Loucy (cell line): ENCODE data around the gene NECTIN2.

Experiments used
- H2AFZ ChIP-seq: fragments of 200-600 bp; sonication (generic); 2 replicates; pipeline ENCODE4 v1.6.0; 2016; ENCODE audit warnings: antibody characterized with exemption, mild to moderate bottlenecking, low read length, moderate library complexity
- H3F3A ChIP-seq: fragments of 200-600 bp; 2 replicates; pipeline ENCODE4 v1.6.0; 2016; ENCODE audit warnings: antibody characterized with exemption, low read depth, mild to moderate bottlenecking
- H3K27me3 ChIP-seq: fragments of 200-600 bp; sonication (generic); 2 replicates; pipeline ENCODE4 v1.6.1; 2014; ENCODE audit warnings: low read length, mild to moderate bottlenecking; ENCODE audit not compliant: insufficient read depth, poor library complexity, severe bottlenecking
- H3K36me3 ChIP-seq: fragments of 200-600 bp; sonication (generic); 2 replicates; pipeline ENCODE4 v1.6.1; 2016; ENCODE audit warnings: low read length; ENCODE audit not compliant: insufficient read depth
- H3K4me1 ChIP-seq: fragments of 200-600 bp; sonication (generic); 2 replicates; pipeline ENCODE4 v1.5.1; 2014; ENCODE audit warnings: low read length, mild to moderate bottlenecking; ENCODE audit not compliant: insufficient read depth, poor library complexity, severe bottlenecking
- H3K4me2 ChIP-seq: fragments of 200-600 bp; sonication (generic); 2 replicates; pipeline ENCODE4 v1.6.0; 2014; ENCODE audit warnings: antibody characterized with exemption, low read length, low read depth, mild to moderate bottlenecking; ENCODE audit not compliant: poor library complexity, severe bottlenecking
- H3K4me3 ChIP-seq: fragments of 200-600 bp; sonication (generic); 2 replicates; pipeline ENCODE4 v1.5.1; 2014; ENCODE audit warnings: low read length, mild to moderate bottlenecking, mixed read lengths; ENCODE audit not compliant: poor library complexity, severe bottlenecking
- H3K79me2 ChIP-seq: fragments of 200-600 bp; sonication (generic); 2 replicates; pipeline ENCODE4 v1.6.1; 2014; ENCODE audit warnings: low read length; ENCODE audit not compliant: insufficient read depth
- H3K9ac ChIP-seq: fragments of 200-600 bp; sonication (generic); 2 replicates; pipeline ENCODE4 v1.6.0; 2014; ENCODE audit warnings: mild to moderate bottlenecking, low read depth, low read length, moderate library complexity; ENCODE audit not compliant: poor library complexity, severe bottlenecking
- H3K9me2 ChIP-seq: fragments of 200-600 bp; sonication (generic); replicated peaks from 2 replicates; pipeline ENCODE4 v1.6.1; 2016; ENCODE audit warnings: low read depth, low read length, mixed read lengths
- H3K9me3 ChIP-seq: fragments of 200-600 bp; sonication (generic); 2 replicates; pipeline ENCODE4 v1.6.1; 2014; ENCODE audit warnings: mild to moderate bottlenecking, antibody characterized with exemption, low read length, low read depth; ENCODE audit not compliant: insufficient read depth
- H4K20me1 ChIP-seq: fragments of 200-600 bp; sonication (generic); 2 replicates; pipeline ENCODE4 v1.6.0; 2014; ENCODE audit warnings: antibody characterized with exemption, low read length, mild to moderate bottlenecking; ENCODE audit not compliant: insufficient read depth, poor library complexity, severe bottlenecking
- CTCF ChIP-seq: fragments of 200-600 bp; sonication (generic); conservative IDR thresholded peaks from 2 replicates; pipeline ENCODE4 v1.5.1; 2014; ENCODE audit warnings: mild to moderate bottlenecking, antibody characterized with exemption, low read length
- EZH2phosphoT487 ChIP-seq: fragments of 200-600 bp; IDR thresholded peaks from 2 replicates; pipeline ENCODE4 v1.6.1; 2018; ENCODE audit warnings: antibody characterized with exemption, mild to moderate bottlenecking, moderate library complexity, borderline replicate concordance

Gene NECTIN2

DNA sequence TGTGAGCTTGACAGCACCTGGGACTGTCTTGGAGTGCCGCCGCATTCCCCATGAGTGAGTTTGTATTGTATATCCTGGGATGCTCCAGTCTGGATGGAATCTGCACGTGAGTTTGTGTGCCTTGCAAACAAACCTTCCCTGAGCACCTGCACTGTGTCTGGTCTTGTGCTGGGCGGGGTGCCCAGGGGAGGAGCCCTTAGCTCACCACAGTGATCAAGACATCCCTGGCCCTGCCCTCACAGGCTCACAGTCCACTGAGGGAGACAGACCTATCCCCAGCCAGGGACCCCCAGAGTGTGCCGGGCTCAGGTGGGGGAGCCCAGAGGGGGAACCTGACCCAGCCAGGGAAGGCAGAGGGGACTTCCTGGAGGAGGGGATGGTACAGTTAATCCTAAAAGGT is 38.9 kb upstream of the NECTIN2 start:
- H3K4me2 ChIP-seq = no peak overlapping the region
- no peak overlapping the region for H3K4me3 ChIP-seq
- no peaks in the 10 kb centered on the region for H3K9me2 ChIP-seq
- H3K36me3 ChIP-seq = no peaks in the 10 kb centered on the region
- H3K9ac ChIP-seq = no peak overlapping the region
- no peaks in the 10 kb centered on the region for H3K9me3 ChIP-seq
- no peaks in the 10 kb centered on the region for H3K27me3 ChIP-seq
- no peak overlapping the region for H2AFZ ChIP-seq
- H3K79me2 ChIP-seq = no peaks in the 10 kb centered on the region
- no peaks in the 10 kb centered on the region for H3F3A ChIP-seq
- H4K20me1 ChIP-seq = no peaks in the 10 kb centered on the region
- no peak for TF ChIP-seq EZH2phosphoT487
- no peak for TF ChIP-seq CTCF
- no peaks in the 10 kb centered on the region for H3K4me1 ChIP-seq

DNA sequence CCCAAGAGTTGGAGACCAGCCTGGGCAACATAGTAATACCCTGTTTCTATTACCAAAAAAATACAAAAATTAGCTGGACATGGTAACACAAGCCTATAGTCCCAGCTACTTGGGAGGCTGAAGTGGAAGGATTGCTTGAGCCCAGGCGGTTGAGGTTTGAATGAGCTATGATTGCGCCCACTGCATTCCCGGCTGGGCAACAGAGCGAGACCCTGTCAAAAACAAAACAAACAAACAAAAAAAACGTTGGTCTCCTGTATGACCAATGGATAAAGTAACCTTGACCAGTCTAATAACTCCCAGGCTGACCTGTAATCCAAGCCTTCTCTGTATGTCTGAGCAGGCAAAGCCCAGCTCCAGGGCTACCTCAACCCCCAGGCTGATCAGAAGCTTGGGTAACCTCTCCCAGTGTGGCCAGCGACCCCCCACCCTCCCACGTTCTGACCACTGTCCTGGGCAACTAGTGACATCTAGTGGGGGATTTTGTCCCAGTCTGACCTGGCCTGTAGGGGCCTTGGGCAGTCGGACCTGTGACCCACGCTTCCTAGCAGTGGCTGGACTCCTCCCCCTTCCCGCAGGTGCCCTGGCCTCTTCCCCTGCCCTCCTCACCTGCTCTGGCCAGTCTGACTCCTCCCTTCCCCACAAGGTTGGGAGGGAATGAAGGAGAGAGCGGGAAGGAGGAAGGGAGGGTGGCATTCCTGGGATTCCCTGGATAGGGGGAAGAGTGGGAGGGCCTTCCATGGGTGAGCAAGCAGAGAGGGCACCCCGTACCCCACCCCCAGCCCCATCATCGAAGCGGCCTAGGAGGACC is 38.2 kb upstream of the NECTIN2 start:
- Histone ChIP-seq H3K27me3 (no peaks in the 10 kb centered on the region), H4K20me1 (no peaks in the 10 kb centered on the region), H3K4me2 (no peak overlapping the region), H3K4me3 (no peak overlapping the region), H3F3A (no peaks in the 10 kb centered on the region), H3K9ac (no peak overlapping the region), H3K36me3 (no peaks in the 10 kb centered on the region), H2AFZ (no peak overlapping the region), H3K9me3 (no peaks in the 10 kb centered on the region), H3K4me1 (no peaks in the 10 kb centered on the region), H3K9me2 (no peaks in the 10 kb centered on the region), H3K79me2 (no peaks in the 10 kb centered on the region)
- TF ChIP-seq CTCF (peak; percentile 39), EZH2phosphoT487 (no peak)

DNA sequence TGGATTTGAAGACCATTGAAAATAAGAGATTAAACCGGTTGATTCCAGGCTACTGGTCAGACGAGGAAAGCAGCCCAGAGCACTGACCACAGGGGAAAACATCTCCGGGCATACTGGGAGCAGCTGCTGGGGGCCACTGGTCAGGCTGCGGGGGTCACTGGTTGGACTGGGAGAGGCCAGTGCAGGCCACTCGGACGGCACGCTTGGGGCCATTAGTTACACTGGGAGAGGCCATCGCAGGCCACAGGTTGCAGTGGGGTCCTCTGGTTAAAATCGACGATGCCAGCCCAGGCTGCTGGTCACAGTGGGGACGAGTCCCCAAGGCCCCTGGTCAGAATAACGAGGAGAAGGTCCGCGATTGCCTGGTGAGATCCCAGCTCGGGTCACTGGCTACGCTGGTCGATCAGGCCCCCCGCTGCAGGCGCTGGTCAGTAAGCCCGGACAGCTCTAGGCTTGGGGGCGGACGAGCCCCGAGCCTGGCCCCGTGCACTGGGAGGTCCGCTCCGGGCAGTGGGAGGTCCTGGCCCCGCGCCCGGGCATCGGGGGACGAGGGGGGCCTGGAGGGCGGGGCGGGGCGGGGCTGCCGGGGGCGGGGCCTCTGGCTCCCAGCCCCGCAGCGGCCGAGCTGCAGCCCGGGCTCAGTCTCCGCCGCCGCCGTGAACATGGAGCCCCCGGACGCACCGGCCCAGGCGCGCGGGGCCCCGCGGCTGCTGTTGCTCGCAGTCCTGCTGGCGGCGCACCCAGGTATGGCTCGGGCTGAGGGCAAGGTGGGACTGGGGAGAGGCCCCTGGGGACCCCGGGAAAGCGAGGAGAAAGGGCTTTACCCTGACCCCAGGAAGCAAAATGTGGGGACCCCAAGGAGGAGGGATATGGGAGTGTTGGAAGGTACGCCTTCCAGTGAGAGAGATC is 37.4 kb upstream of the NECTIN2 start, which contains the start of gene BCAM:
TSS of gene BCAM (plus strand) at position 641 of the 909 bp plus-strand sequence. CDS start at position 663, 22 bp downstream.
- Histone ChIP-seq H3F3A (no peaks in the 10 kb centered on the region), H3K36me3 (no peaks in the 10 kb centered on the region), H3K9me2 (no peaks in the 10 kb centered on the region), H4K20me1 (no peaks in the 10 kb centered on the region), H3K9me3 (no peaks in the 10 kb centered on the region), H3K9ac (no peak within 1 kb of the TSS), H3K27me3 (no peaks in the 10 kb centered on the region), H3K4me2 (no peak within 1 kb of the TSS), H3K4me3 (no peak within 1 kb of the TSS), H2AFZ (no peak within 1 kb of the TSS), H3K79me2 (no peaks in the 10 kb centered on the region), H3K4me1 (no peaks in the 10 kb centered on the region)
- TF ChIP-seq CTCF (no peak), EZH2phosphoT487 (no peak)
